ENCODE measurements around the gene EHBP1L1.
A peak's percentile ranks its signal among the peaks of the same experiment; 100 is the strongest.

Gene EHBP1L1

DNA sequence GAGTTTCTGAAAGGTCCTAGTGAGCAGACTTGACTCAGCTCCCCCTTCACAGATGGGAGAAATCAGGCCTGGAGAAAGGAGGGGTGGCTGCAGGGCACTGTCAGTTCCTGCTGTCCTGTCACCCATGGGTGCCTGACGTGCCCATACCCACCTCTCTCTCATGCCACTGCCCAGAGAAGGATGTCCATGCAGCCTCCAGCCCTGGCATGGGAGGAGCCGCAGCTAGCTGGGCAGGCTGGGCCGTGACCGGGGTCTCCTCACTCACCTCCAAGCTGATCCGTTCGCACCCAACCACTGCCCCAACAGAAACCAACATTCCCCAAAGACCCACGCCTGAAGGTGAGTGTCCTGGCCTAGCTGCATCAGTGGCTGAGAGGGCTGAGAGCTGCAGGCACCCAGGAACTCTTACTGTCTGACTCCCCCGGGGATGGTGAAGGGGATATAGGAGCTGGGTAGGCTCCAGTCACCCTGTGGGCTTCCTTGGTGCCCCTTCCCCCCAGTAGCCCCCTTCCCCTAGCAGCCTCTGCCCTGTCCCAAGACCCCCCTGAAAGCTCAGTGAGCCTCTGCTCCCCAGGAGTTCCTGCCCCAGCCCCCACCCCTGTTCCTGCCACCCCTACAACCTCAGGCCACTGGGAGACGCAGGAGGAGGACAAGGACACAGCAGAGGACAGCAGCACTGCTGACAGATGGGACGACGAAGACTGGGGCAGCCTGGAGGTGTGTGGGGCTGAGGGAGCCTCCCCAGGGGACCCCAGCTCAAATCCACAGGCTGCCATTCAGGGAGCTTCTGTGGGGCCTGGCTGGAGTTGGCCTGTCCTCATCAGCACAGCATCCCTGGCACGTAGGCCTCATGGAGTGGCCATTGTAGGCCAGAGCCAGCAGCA lies 39.2 kb upstream of the EHBP1L1 start:
- no peak for DNase-seq (ENCODE audit: low spot score)
- TF ChIP-seq, protein P1, sequence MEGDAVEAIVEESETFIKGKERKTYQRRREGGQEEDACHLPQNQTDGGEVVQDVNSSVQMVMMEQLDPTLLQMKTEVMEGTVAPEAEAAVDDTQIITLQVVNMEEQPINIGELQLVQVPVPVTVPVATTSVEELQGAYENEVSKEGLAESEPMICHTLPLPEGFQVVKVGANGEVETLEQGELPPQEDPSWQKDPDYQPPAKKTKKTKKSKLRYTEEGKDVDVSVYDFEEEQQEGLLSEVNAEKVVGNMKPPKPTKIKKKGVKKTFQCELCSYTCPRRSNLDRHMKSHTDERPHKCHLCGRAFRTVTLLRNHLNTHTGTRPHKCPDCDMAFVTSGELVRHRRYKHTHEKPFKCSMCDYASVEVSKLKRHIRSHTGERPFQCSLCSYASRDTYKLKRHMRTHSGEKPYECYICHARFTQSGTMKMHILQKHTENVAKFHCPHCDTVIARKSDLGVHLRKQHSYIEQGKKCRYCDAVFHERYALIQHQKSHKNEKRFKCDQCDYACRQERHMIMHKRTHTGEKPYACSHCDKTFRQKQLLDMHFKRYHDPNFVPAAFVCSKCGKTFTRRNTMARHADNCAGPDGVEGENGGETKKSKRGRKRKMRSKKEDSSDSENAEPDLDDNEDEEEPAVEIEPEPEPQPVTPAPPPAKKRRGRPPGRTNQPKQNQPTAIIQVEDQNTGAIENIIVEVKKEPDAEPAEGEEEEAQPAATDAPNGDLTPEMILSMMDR (IDR thresholded peaks at IDR 0.05; ENCODE audit: extremely low read depth, missing control alignments) = no peak

GRCh38 chr11:65537296-65537597 lies 38.6 kb upstream of the EHBP1L1 start:
- TF ChIP-seq, protein P1 (IDR thresholded peaks at IDR 0.05; ENCODE audit: extremely low read depth, missing control alignments) = no peak
- DNase-seq (ENCODE audit: low spot score) = no peak

DNA sequence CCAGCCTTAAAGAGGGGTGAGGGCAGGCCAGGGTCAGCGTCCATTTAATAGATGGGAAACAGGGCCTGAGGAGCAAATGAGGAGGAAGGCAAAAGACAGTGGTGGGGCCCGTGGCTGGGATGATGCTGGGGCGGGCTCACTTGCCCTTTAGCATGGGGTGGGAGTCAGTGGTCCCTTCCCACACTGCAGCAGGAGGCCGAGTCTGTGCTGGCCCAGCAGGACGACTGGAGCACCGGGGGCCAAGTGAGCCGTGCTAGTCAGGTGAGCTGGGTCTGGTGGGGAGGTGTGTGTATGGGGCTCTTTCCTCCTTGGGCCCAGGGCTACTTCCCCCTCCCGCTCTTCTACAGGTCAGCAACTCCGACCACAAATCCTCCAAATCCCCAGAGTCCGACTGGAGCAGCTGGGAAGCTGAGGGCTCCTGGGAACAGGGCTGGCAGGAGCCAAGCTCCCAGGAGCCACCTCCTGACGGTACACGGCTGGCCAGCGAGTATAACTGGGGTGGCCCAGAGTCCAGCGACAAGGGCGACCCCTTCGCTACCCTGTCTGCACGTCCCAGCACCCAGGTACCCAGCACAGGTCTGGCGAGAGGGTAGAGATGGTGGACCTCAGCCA lies 38.1 kb upstream of the EHBP1L1 start:
- DNase-seq (ENCODE audit: low spot score) = no peak
- TF ChIP-seq, protein P1 (IDR thresholded peaks at IDR 0.05; ENCODE audit: extremely low read depth, missing control alignments) = no peak

- DNase-seq (ENCODE audit: low spot score) = no peak
- TF ChIP-seq, protein P1 (IDR thresholded peaks at IDR 0.05; ENCODE audit: extremely low read depth, missing control alignments) = no peak
These were observed 37.5 kb upstream of the EHBP1L1 start for GRCh38 chr11:65538232-65538914.

DNA sequence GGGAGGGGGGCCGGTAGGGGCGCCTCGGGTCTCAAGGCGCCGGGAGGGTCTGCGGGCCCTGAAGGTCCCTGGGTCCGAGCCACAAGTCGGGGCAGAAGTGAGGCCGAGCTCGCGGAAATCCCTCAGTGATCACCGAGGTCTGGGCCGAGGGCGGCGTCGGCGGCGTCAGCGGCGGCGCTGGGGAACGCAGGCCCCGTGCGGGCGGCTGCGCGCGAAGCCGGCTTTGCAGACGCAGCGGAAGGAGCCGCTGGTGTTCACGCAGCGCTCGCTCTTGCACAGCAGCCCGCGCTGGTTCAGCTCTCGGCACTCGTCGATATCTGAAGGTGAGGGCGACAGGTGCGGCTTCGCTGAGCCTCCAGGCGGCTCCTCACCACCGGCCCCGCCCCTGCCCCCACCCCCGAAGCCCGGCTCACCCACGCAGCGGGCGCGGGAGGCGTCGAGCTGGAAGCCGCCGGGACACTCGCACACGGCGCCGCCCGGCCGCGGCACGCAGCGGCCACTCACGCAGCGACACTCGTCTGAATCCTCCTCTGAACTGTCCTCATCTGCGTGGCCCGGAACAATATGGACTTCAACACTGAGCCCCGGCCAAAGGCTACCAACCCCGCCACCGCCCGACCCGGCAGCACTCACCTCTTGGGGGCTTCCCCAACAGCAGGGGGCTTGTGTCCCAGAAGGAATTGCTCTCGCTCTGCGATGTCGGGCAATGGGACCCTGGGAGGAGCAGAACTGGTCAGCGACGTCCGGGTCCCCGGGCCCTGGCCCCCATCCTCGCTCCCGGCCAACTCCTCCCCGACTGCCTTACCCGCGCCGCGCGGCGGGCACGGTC lies 36.7 kb upstream of the EHBP1L1 start:
- TF ChIP-seq, protein P1 (IDR thresholded peaks at IDR 0.05; ENCODE audit: extremely low read depth, missing control alignments) = no peak

GRCh38 chr11:65539744-65540289 lies 36.0 kb upstream of the EHBP1L1 start:
- peak; percentile 93 for DNase-seq (ENCODE audit: low spot score)
- TF ChIP-seq, protein P1 (IDR thresholded peaks at IDR 0.05; ENCODE audit: extremely low read depth, missing control alignments) = no peak

More for the DNA sequence above, 36.7 kb upstream of the EHBP1L1 start:
- DNase-seq (ENCODE audit: low spot score) = no peak
